AG09309 (cell line): Measurements from ENCODE around the gene PRKN.

Source experiments
- DNase-seq: peaks from one replicate; pipeline ENCODE4 v3.0.0-alpha.2; 2010; ENCODE audit warnings: low read depth
- H3K4me3 ChIP-seq: 2 replicates; pipeline ENCODE4 v1.5.1; 2011; ENCODE audit warnings: mild to moderate bottlenecking, low read depth, low read length, moderate library complexity; ENCODE audit not compliant: control insufficient read depth
- TF ChIP-seq, protein P1 (sequence below): IDR thresholded peaks from 2 replicates; pipeline ENCODE4 v1.5.1; 2011; ENCODE audit warnings: mild to moderate bottlenecking, low read depth, low read length, inconsistent platforms; ENCODE audit not compliant: insufficient read depth, control insufficient read depth; ENCODE audit errors: missing control alignments

Gene PRKN

GRCh38 chr6:162389343-162390085 is 338.1 kb downstream of the PRKN start:
- no peak for DNase-seq
- TF ChIP-seq, protein P1, sequence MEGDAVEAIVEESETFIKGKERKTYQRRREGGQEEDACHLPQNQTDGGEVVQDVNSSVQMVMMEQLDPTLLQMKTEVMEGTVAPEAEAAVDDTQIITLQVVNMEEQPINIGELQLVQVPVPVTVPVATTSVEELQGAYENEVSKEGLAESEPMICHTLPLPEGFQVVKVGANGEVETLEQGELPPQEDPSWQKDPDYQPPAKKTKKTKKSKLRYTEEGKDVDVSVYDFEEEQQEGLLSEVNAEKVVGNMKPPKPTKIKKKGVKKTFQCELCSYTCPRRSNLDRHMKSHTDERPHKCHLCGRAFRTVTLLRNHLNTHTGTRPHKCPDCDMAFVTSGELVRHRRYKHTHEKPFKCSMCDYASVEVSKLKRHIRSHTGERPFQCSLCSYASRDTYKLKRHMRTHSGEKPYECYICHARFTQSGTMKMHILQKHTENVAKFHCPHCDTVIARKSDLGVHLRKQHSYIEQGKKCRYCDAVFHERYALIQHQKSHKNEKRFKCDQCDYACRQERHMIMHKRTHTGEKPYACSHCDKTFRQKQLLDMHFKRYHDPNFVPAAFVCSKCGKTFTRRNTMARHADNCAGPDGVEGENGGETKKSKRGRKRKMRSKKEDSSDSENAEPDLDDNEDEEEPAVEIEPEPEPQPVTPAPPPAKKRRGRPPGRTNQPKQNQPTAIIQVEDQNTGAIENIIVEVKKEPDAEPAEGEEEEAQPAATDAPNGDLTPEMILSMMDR, result no peak
- H3K4me3 ChIP-seq, result no peak overlapping the region

- TF ChIP-seq, protein P1, result no peak
- H3K4me3 ChIP-seq, result no peak overlapping the region
- no peak for DNase-seq
Observed at GRCh38 chr6:162388383-162388777, 339.2 kb downstream of the PRKN start.

DNA sequence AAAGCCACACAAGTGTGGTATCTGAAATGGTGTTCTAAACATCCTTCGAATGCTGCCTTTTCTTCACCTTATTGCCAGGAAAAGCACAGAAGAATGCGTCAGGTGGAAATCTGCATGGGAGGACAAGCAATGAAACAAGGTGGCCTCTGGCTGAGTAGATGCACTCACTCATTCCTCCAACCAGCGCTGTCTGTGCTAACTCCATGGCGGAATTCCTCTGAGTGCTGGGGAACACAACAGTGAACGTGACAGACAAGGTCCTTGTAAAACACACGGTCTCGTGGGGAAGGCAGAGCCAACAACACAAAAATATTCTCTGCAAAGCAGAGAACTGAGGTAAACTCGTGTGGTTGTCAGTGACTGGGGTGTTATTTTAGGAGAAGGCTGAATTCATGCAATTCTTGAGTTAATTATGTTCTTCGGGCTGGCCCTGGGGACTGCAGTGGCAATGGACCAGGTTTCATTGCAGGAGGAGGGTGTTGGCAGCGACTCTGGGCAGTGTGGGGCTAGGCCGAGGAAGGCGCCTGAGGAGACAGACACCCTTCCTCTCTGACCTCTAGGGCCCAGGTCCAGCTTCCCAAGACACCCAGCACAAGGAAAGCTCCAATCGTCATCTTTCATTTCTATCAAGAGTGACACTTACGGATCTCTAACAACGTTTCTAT is 339.7 kb downstream of the PRKN start:
- DNase-seq, result no peak
- TF ChIP-seq, protein P1, result no peak
- H3K4me3 ChIP-seq, result no peak overlapping the region

- DNase-seq, result no peak
- TF ChIP-seq, protein P1, result no peak
- H3K4me3 ChIP-seq, result no peak overlapping the region
Observed at GRCh38 chr6:162385980-162386379, 341.6 kb downstream of the PRKN start.

DNA sequence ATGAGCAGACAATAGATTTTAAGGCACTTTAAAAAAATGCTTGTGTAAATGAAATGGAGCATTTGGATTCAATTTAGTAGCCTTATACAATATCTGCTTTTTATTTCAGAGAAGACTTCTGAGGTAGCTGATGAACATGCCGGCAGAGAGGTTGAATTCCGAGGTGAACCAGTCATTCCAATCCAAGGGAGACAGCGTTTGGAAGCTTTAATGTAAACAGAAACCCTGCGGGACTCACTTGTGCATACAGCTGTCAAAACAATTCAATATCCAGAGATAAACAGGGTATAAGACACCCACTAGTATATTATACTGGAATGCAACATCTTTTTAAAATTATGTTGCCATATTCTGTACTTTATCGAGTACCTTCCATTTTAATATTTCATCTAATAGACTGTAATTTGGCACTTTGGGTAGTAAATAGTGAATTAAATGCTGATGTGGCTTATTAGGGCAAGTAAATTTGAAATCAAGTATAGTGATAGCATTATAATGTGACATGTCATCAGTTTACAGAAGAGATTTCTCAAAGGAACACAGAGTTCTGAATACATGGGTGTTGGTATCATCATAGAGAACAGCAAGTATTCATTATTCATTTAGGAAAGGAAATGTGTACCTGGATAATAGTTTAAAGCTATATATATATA is 347.7 kb downstream of the PRKN start:
- H3K4me3 ChIP-seq, result no peak overlapping the region
- TF ChIP-seq, protein P1, result no peak
- no peak for DNase-seq

DNA sequence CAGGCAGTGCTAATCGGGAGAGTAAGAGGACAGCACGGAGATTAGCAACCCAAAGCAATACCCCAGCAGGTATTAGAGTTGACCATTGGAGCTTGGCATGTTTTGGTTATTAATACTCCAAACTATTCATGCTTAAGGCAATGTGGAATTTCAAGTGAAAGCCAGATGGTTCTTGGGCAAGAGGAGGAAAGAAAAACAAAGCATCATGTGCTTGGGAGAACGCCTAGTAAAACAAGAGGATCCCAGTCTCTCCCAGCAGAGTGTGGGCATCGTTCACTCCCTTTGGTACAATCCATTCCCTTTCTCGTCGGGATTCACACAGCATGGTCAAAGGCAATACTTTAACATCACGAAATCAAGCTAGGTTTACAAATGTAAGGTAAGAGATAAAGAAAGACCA is 349.8 kb downstream of the PRKN start:
- no peak overlapping the region for H3K4me3 ChIP-seq
- TF ChIP-seq, protein P1, result no peak
- DNase-seq, result no peak
